GM12875 (cell line): ENCODE data around the gene TESMIN.

Experiments used
- H3K4me3 ChIP-seq: one replicate; pipeline ENCODE4 v1.5.1; 2011; ENCODE audit warnings: low read depth, low read length, control low read depth
- TF ChIP-seq, protein P1 (sequence below): IDR thresholded peaks from 2 replicates; pipeline ENCODE4 v1.5.1; 2011; ENCODE audit warnings: low read depth, mild to moderate bottlenecking, control low read depth, inconsistent platforms, low read length, moderate library complexity, borderline replicate concordance; ENCODE audit not compliant: insufficient read depth

TESMIN gene

DNA sequence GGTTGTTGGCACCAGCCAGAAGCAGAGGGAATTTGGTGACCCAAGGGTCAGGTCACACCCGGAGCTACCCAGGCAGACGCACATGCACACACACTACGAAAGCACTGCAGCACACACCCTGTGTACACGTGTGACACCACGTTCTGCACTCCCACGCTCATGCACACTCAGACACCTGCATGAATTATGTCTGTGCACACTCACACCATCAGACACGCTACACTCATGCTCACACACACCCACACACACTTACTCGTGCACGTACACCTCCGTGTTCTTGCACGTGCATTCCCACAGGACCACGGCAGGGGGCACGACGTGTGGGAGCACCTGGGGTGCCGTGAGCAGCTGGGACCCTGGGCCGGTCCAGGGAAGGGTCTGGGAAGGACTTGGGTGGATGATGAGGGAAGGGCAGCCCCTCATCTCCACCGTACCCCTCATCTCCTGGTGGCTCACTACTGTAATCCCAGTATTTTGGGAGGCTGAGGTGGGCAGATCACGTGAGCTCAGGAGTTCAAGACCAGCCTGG lies 87.8 kb downstream of the TESMIN start:
- H3K4me3 ChIP-seq, result no peak overlapping the region
- TF ChIP-seq, protein P1, sequence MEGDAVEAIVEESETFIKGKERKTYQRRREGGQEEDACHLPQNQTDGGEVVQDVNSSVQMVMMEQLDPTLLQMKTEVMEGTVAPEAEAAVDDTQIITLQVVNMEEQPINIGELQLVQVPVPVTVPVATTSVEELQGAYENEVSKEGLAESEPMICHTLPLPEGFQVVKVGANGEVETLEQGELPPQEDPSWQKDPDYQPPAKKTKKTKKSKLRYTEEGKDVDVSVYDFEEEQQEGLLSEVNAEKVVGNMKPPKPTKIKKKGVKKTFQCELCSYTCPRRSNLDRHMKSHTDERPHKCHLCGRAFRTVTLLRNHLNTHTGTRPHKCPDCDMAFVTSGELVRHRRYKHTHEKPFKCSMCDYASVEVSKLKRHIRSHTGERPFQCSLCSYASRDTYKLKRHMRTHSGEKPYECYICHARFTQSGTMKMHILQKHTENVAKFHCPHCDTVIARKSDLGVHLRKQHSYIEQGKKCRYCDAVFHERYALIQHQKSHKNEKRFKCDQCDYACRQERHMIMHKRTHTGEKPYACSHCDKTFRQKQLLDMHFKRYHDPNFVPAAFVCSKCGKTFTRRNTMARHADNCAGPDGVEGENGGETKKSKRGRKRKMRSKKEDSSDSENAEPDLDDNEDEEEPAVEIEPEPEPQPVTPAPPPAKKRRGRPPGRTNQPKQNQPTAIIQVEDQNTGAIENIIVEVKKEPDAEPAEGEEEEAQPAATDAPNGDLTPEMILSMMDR, result no peak

DNA sequence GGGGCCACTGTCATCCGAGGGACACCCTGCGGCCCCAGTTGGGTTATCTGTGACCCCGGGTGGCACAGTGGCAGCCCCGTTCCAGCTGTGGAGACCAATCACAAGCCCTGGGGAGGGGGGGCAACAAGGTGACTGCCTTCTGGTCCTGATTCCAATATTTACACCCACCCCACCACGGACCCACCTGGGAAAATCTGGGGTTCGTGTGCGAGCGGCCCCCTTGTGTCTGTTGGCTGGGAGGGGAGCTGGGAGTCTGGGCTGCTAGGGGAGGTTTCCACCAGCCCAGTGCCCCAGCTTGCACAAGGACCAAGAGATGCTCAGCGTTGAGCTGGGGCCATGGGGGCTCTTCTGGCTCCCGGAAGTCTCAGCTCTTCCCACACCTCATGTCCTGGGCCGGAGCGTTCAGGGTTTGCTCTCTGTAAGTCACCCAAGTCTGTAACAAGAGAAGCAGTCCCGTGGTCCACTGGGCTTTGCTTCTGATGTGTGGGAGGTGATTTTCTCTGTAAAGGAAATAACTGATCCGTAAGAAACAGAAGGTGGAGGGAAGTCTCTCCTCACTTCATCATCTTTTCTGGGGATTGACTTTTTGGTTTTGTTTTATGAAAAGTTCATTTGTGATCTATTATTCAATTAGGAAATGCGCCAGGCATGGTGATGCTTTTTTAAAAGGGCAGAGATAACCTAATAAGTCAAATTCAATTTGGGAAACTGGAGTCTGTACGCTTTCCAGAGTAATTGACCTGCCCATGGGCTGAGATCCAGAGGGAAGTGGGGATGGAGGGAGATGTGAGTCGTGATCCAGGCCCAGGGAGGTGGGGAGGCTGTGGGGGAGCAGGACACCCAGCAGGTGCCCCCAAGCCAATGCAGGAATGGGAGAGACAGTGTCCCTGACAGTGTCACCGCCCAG lies 89.4 kb downstream of the TESMIN start:
- H3K4me3 ChIP-seq, result no peak overlapping the region
- TF ChIP-seq, protein P1, result no peak

DNA sequence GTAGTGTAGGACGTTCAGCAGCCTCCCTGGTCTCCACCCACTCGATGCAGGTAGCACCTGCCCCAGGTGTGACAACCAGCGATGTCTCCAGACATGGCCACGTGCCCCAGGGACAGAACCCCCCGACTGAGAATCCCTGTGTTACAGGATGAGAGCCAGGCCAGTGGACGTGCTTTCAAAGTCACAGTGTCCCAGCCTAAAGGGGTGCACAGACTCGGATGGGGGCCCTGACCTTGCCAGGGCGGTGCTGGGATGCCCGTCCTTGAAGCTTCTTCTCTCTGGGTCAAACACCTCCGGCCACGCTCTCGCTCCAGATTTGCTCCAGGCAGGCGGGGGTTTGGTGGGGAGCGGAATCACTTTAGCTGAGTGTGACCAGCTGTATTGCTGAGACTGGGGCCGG lies 90.3 kb downstream of the TESMIN start:
- no peak overlapping the region for H3K4me3 ChIP-seq
- TF ChIP-seq, protein P1, result no peak

DNA sequence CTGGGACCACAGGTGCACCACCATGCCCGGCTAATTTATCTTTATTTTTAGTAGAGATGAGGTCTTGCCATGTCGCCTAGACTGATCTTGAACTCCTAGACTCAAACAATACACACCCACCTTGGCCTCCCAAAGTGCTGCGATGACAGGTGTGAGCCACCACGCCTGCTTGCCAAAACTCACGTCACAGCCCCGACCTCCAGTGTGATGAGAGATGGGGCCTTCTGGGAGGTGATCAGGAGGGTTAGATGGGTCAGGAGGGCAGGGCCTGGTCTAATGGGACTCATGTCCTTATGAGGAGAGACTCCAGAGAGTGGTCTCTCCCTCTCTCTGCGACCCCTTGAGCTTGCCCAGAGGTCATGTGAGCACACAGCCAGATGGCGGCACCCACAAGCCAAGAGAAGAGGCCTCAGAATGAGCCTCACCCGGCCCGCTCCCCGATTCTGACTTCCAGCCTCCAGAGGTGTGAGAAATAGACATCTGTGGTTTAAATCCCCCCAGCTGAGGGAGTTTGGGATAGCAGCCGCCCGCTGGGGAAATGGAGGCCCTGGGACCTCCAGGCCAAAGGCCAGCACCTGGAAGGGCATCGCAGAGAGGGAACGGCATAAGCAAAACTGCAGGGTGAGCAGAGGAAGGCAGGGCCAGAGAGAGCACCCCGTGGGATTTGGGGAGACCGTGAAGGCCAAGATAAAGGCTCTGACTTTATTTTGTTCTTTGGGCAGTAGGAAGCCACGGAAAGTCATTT lies 91.1 kb downstream of the TESMIN start:
- TF ChIP-seq, protein P1, result no peak
- H3K4me3 ChIP-seq, result no peak overlapping the region

DNA sequence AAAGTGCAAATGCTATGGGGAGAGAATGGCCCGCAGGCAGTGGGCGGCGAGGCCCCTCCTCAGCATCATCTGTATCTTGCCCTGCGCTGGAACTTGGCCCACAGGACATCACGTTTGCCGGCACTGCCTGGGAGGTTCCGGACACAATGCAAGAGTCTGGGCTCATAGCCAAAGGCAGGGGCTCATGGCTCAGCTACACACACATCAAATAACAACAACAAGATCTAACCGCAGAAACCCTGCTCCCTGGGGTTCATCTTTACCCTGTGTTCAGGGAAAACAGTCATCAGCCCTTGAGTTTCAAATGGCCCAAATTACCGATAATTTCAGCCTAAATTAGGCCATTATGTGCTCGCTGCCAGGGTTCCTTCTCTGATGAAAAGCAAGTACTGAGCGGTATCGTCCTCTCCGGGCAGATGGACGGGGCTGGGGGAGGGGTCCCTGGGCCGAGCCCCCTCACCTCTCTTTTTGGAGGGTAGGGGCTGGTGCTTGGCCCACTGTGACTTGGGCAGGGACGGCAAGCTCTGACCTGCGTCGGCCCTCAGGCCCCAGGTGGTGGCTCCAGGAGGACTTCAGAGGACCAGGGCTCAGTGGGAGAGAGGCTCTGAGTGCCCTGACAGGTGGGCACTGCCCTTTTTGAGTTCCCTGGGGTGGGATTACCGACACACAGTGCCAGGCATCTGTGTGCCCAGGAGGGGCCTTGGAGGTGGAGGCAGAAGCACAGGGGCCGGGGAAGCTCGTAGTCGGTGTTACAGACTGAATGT lies 92.0 kb downstream of the TESMIN start:
- H3K4me3 ChIP-seq, result no peak overlapping the region
- TF ChIP-seq, protein P1, result no peak

DNA sequence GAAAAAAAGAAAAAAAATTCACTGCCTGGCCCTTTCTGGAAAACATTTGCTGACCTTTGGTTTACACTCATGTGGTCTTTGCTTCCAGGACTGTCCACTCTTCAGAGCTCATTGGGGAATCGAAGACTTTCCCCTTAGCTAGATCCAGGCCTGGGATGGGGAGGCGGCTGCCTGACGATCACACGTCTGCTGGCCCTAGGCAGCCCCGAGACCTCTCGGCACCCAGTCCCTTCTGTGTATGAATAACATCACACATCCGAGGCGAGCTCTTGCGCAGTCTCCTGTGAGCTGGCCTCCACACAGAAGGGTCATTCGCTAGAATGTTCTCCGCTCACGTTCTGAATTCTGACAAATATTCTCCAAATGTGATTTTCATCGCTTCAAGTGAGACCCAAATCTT lies 92.7 kb downstream of the TESMIN start:
- TF ChIP-seq, protein P1, result no peak
- H3K4me3 ChIP-seq, result no peak overlapping the region
